ENCODE measurements around the gene B3GALNT2.
A peak's percentile ranks its signal among the peaks of the same experiment; 100 is the strongest.

- TF ChIP-seq CTCF (IDR thresholded peaks at IDR 0.05): peak; percentile 97
- no peak for TF ChIP-seq ZFX (IDR thresholded peaks at IDR 0.05; ENCODE audit: borderline replicate concordance)
Observed at GRCh38 chr1:235417086-235417697, 87.1 kb downstream of the B3GALNT2 start.
